Measurements from ENCODE around the gene TESK2.

Gene TESK2

DNA sequence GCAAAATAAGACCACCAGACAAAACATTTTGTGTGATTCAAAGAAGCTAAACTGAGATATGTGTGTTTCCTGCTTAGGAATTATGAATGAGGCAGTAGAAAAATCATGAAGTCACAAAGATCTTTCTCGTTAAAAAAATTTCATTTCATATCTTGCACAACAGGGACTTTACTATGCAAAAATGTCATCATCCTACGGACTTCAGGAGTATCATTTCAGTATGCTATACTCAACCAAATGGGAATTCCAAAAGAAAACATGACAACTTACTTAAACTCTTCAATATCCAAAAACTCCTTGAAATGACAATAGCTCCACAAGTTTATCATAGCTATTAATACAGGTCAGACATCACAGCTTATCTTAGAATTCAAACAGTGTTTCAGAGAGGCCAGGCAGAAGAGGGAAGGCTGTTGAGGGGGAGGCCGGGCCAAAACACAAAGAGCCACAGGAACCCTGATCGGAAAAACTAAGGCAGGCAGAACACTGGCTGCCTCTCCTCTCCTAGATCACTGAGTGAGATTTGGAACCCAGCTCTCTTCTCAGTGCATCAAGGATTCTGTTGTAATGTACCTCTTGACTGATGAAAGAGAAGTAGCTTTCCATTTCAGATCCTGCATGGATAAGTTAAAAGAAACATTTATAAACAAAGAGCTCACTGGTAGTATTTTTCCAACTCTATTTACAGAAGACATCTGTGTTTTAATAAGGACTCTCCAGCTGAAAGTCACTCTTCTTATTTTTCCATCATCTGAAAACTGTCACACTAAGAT is 66.9 kb downstream of the TESK2 start:
- Histone ChIP-seq H3K27me3 (ENCODE audit: control insufficient read depth, insufficient read depth, low read length) (no peaks in the 10 kb centered on the region), H3K4me3 (ENCODE audit: low read depth, low read length) (no peak overlapping the region), H3K9ac (ENCODE audit: low read depth, low read length) (no peak overlapping the region), H3K36me3 (ENCODE audit: control insufficient read depth, insufficient read depth, low read length) (no peaks in the 10 kb centered on the region), H3K4me1 (ENCODE audit: control insufficient read depth, insufficient read depth, low read length) (no peaks in the 10 kb centered on the region), H3K9me3 (ENCODE audit: control insufficient read depth, insufficient read depth, low read length) (no peaks in the 10 kb centered on the region)

DNA sequence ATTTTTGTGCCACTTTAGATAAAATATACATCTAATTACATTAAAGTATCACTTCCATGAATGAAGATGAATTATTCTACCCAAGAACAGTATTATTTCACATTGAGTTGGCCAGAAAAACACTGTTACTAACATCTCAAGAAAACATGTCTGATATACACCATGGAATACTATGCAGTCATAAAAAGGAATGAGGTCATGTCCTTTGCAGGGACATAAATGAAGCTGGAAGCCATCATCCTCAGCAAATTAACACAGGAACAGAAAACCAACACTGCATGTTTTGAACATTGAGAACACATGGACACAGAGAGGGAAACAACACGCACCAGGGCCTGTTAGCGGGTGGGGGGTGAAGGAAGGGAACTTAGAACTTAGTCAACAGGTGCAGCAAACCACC is 69.0 kb downstream of the TESK2 start:
- H3K4me3 ChIP-seq (ENCODE audit: low read depth, low read length): no peak overlapping the region
- no peaks in the 10 kb centered on the region for H3K4me1 ChIP-seq (ENCODE audit: control insufficient read depth, insufficient read depth, low read length)
- H3K36me3 ChIP-seq (ENCODE audit: control insufficient read depth, insufficient read depth, low read length): no peaks in the 10 kb centered on the region
- H3K9me3 ChIP-seq (ENCODE audit: control insufficient read depth, insufficient read depth, low read length): no peaks in the 10 kb centered on the region
- no peaks in the 10 kb centered on the region for H3K27me3 ChIP-seq (ENCODE audit: control insufficient read depth, insufficient read depth, low read length)
- no peak overlapping the region for H3K9ac ChIP-seq (ENCODE audit: low read depth, low read length)

DNA sequence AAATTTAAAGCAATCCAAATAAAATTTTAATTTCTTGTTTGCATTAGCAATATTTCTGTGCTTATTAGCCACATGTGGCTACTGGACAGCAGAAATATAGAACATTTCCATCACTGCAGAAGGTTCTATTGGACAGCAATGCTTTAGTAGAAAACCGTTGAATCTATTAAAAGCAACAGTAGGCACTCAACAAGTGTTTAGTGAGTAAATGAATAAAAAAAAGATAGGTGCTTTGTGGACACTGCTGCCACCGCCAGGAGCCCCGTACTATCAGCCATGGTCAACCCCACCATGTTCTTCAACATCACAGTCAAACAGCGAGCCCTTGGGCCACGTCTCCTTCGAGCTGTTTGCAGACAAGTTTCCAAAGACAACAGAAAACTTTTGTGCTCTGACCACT is 76.2 kb downstream of the TESK2 start:
- no peak overlapping the region for H3K4me3 ChIP-seq (ENCODE audit: low read depth, low read length)
- H3K27me3 ChIP-seq (ENCODE audit: control insufficient read depth, insufficient read depth, low read length): no peaks in the 10 kb centered on the region
- no peaks in the 10 kb centered on the region for H3K9me3 ChIP-seq (ENCODE audit: control insufficient read depth, insufficient read depth, low read length)
- no peaks in the 10 kb centered on the region for H3K36me3 ChIP-seq (ENCODE audit: control insufficient read depth, insufficient read depth, low read length)
- H3K9ac ChIP-seq (ENCODE audit: low read depth, low read length): no peak overlapping the region
- H3K4me1 ChIP-seq (ENCODE audit: control insufficient read depth, insufficient read depth, low read length): no peaks in the 10 kb centered on the region

DNA sequence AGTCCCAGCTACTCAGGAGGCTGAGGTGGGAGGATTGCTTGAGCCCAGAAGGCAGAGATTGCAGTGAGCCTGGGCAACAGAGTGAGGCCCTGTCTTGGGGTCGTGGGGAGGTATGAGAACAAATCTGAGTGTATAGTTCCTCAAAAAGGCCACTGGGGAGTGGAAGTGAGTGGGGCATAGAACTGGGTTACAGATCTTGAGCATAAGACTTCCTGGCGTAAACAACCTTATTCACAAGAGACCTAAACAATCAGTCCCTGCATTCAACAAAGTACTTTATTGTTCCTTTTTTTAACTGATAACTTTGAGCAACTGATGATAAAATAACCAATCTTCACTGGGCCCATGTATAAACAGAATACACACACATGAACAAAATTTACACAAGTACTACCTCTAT is 78.1 kb downstream of the TESK2 start:
- Histone ChIP-seq H3K27me3 (ENCODE audit: control insufficient read depth, insufficient read depth, low read length) (no peaks in the 10 kb centered on the region), H3K9me3 (ENCODE audit: control insufficient read depth, insufficient read depth, low read length) (no peaks in the 10 kb centered on the region), H3K9ac (ENCODE audit: low read depth, low read length) (no peak overlapping the region), H3K4me1 (ENCODE audit: control insufficient read depth, insufficient read depth, low read length) (no peaks in the 10 kb centered on the region), H3K4me3 (ENCODE audit: low read depth, low read length) (no peak overlapping the region), H3K36me3 (ENCODE audit: control insufficient read depth, insufficient read depth, low read length) (no peaks in the 10 kb centered on the region)

DNA sequence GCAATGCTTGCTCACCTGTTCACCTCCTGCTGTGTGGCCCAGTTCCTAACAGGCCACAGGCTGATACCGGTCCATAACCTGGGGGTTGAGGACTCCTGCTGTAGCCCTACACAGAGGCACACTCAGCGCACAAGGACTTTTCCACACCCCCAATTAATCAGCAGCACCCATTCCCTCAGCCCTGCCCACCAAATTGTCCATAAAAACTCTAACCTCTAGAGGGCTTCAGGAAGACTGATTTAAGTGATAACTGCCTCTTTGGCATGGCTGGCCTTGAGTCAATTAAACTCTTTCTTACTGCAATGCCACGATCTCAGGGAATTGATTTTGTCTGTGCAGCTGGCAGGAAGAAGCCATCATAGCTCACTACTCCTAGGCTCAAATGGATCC is 79.5 kb downstream of the TESK2 start:
- Histone ChIP-seq H3K36me3 (ENCODE audit: control insufficient read depth, insufficient read depth, low read length) (no peaks in the 10 kb centered on the region), H3K4me3 (ENCODE audit: low read depth, low read length) (no peak overlapping the region), H3K27me3 (ENCODE audit: control insufficient read depth, insufficient read depth, low read length) (no peaks in the 10 kb centered on the region), H3K4me1 (ENCODE audit: control insufficient read depth, insufficient read depth, low read length) (no peaks in the 10 kb centered on the region), H3K9ac (ENCODE audit: low read depth, low read length) (no peak overlapping the region), H3K9me3 (ENCODE audit: control insufficient read depth, insufficient read depth, low read length) (no peaks in the 10 kb centered on the region)

DNA sequence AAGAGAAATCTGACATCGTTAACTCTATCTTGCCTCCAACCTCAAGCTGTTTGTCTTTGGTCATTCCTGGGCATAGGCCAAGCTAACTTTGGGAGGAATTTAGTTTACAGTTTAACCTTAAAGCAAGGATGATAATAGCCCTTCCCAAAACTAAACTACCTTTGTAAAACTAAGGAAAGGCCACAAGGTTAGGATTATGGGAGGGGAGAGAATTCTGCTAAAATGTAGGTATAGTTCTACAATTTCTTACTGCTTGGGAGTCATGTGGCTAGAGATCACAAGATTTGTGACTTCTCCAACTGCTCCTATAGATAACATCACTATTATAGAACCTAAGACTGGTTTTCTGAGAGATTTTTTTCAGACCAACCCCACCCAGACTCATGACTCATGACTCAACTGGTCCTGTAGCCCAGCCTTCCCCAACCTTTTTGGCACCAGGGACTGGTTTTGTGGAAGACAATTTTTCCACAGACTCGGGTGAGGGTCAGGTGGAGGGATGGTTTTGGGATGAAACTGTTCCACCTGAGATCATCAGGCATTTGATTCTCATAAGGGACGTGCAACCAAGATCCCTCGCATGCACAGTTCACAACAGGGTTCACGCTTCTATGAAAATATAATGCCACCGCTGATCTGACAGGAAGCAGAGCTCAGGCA is 80.0 kb downstream of the TESK2 start:
- no peak overlapping the region for H3K4me3 ChIP-seq (ENCODE audit: low read depth, low read length)
- no peak overlapping the region for H3K9ac ChIP-seq (ENCODE audit: low read depth, low read length)
- no peaks in the 10 kb centered on the region for H3K9me3 ChIP-seq (ENCODE audit: control insufficient read depth, insufficient read depth, low read length)
- no peaks in the 10 kb centered on the region for H3K36me3 ChIP-seq (ENCODE audit: control insufficient read depth, insufficient read depth, low read length)
- H3K4me1 ChIP-seq (ENCODE audit: control insufficient read depth, insufficient read depth, low read length): no peaks in the 10 kb centered on the region
- no peaks in the 10 kb centered on the region for H3K27me3 ChIP-seq (ENCODE audit: control insufficient read depth, insufficient read depth, low read length)

DNA sequence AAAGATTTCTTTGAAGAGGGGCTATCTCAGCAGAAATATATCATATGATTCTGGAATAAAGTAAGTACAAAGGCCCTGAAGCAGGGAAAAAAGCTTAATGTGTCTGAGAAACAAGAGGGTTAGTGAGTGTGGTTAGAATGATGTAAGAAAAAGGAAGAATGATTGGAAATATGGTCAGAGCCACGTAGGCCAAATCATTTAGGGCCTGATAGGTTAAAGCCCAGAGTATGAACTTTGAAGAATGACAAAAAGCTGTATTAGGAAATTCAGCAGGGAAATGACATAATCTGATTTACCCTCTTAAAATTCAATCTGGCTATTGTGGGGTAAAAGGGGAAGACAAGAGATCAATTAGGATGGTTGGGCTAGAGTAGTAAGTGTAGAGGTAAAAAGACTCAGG is 81.7 kb downstream of the TESK2 start:
- Histone ChIP-seq H3K4me1 (ENCODE audit: control insufficient read depth, insufficient read depth, low read length) (no peaks in the 10 kb centered on the region), H3K9me3 (ENCODE audit: control insufficient read depth, insufficient read depth, low read length) (no peaks in the 10 kb centered on the region), H3K4me3 (ENCODE audit: low read depth, low read length) (no peak overlapping the region)

DNA sequence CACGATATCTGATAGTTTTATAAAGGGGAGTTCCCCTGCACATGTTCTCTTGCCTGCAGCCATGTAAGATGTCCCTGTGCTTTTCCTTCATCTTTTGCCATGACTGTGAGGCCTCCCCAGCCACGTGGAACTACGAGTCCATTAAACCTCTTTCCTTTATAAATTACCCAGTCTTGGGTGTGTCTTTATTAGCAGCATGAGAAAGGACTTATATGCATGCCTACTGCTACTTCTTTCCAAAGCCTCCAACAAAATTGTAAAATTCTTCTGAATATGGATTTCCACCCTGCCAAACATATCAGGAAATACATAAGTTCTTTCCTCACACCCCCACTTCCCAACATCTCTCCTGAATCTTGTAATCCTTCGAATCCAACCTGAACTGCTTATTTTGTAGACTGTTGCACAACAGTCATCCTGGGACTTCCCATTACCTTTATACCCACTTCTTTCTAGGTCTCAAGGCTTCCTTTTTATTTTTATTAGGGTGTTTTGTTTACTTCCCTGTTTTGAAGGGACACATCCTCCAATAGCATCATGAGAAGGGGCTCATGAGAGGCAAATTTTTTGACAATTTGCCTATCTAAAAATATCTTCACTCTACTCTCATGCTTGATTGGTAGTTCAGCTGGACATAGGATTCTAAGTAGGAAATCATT is 83.2 kb downstream of the TESK2 start:
- no peaks in the 10 kb centered on the region for H3K4me1 ChIP-seq (ENCODE audit: control insufficient read depth, insufficient read depth, low read length)
- H3K27me3 ChIP-seq (ENCODE audit: control insufficient read depth, insufficient read depth, low read length): no peaks in the 10 kb centered on the region

More for the DNA sequence above, 81.7 kb downstream of the TESK2 start:
- Histone ChIP-seq H3K9ac (ENCODE audit: low read depth, low read length) (no peak overlapping the region), H3K36me3 (ENCODE audit: control insufficient read depth, insufficient read depth, low read length) (no peaks in the 10 kb centered on the region), H3K27me3 (ENCODE audit: control insufficient read depth, insufficient read depth, low read length) (no peaks in the 10 kb centered on the region)

DNA sequence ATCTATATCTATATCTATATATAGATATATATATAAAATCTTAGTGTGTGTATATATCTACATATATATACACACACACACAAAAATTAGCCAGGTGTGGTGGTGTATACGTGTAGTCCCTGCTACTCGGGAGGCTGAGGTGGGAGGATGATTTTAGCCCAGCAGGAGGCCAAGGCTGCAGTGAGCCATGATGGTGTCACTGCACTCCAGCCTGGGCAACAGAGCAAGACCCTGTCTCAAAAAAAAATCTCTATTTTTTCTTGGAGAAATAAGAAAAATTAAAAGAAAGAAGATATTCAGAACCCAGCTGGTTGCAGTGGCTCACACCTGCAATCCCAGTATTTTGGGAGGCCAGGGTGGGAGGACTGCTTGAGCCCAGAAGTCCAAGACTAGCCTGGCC is 85.3 kb downstream of the TESK2 start:
- Histone ChIP-seq H3K4me1 (ENCODE audit: control insufficient read depth, insufficient read depth, low read length) (no peaks in the 10 kb centered on the region), H3K9me3 (ENCODE audit: control insufficient read depth, insufficient read depth, low read length) (no peaks in the 10 kb centered on the region), H3K27me3 (ENCODE audit: control insufficient read depth, insufficient read depth, low read length) (no peaks in the 10 kb centered on the region), H3K4me3 (ENCODE audit: low read depth, low read length) (no peak overlapping the region), H3K9ac (ENCODE audit: low read depth, low read length) (no peak overlapping the region), H3K36me3 (ENCODE audit: control insufficient read depth, insufficient read depth, low read length) (no peaks in the 10 kb centered on the region)

More for the DNA sequence above, 83.2 kb downstream of the TESK2 start:
- no peaks in the 10 kb centered on the region for H3K36me3 ChIP-seq (ENCODE audit: control insufficient read depth, insufficient read depth, low read length)
- no peaks in the 10 kb centered on the region for H3K9me3 ChIP-seq (ENCODE audit: control insufficient read depth, insufficient read depth, low read length)
- no peak overlapping the region for H3K4me3 ChIP-seq (ENCODE audit: low read depth, low read length)
- no peak overlapping the region for H3K9ac ChIP-seq (ENCODE audit: low read depth, low read length)

DNA sequence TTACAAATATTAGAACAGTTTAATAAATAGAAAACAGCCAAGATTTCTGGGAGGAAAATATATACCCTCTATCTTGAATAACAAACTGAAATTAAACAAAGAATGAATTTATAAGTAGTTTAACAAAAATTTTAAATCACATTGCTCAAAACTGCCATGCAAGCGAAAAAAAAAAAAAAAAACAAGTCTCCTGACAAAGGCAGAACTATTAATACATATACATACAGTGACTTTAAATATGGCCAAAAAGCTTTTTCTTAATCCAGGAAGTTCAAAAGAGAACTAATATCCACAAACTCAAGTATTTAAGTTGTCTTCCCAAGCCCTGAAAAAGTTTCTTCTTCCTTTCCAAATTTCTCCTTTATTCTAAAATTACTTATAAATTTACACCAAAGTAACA is 87.2 kb downstream of the TESK2 start:
- no peaks in the 10 kb centered on the region for H3K36me3 ChIP-seq (ENCODE audit: control insufficient read depth, insufficient read depth, low read length)
- H3K4me3 ChIP-seq (ENCODE audit: low read depth, low read length): no peak overlapping the region
- H3K9me3 ChIP-seq (ENCODE audit: control insufficient read depth, insufficient read depth, low read length): no peaks in the 10 kb centered on the region
- H3K9ac ChIP-seq (ENCODE audit: low read depth, low read length): no peak overlapping the region
- no peaks in the 10 kb centered on the region for H3K27me3 ChIP-seq (ENCODE audit: control insufficient read depth, insufficient read depth, low read length)
- no peaks in the 10 kb centered on the region for H3K4me1 ChIP-seq (ENCODE audit: control insufficient read depth, insufficient read depth, low read length)

DNA sequence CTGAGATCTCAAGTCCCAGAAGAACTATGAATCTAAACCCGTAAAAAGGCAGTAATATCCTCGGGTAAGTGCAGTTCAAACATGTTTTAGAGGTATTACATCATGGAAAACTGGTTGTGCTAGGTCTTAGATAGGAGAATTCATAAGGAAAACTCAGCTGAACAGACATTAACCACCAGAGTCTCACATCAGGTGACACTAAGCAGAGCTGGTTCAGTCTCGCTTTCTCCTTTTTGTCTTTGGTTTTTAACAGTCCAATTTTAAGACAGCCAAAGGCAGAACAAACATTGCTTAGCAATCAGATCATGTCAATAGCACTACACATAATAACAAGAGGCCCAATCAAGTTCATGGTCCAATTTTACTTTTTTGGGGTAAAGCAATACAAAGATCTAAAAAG is 87.7 kb downstream of the TESK2 start:
- Histone ChIP-seq H3K4me1 (ENCODE audit: control insufficient read depth, insufficient read depth, low read length) (no peaks in the 10 kb centered on the region), H3K4me3 (ENCODE audit: low read depth, low read length) (no peak overlapping the region), H3K9me3 (ENCODE audit: control insufficient read depth, insufficient read depth, low read length) (no peaks in the 10 kb centered on the region), H3K36me3 (ENCODE audit: control insufficient read depth, insufficient read depth, low read length) (no peaks in the 10 kb centered on the region), H3K27me3 (ENCODE audit: control insufficient read depth, insufficient read depth, low read length) (no peaks in the 10 kb centered on the region), H3K9ac (ENCODE audit: low read depth, low read length) (no peak overlapping the region)

DNA sequence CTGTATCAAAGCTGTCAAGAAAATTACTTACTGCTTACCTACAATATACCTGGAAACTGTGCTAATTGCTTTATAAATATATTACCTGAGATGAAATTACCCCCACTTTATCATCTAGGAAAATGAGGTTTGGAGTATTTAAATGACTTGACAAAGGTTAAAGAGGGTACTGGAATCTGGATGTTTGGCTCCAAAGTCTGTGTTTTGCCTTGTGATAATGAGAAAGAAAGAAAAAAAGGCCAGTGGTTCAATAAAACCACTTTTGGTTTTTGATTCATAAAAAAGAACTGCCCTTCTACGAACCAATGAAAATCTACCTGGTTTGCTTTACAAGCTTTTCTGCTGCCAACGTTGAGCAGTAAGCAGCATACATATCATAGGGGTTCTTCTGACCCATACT is 89.4 kb downstream of the TESK2 start:
- Histone ChIP-seq H3K27me3 (ENCODE audit: control insufficient read depth, insufficient read depth, low read length) (no peaks in the 10 kb centered on the region), H3K9ac (ENCODE audit: low read depth, low read length) (no peak overlapping the region), H3K4me3 (ENCODE audit: low read depth, low read length) (no peak overlapping the region), H3K9me3 (ENCODE audit: control insufficient read depth, insufficient read depth, low read length) (no peaks in the 10 kb centered on the region), H3K36me3 (ENCODE audit: control insufficient read depth, insufficient read depth, low read length) (no peaks in the 10 kb centered on the region), H3K4me1 (ENCODE audit: control insufficient read depth, insufficient read depth, low read length) (no peaks in the 10 kb centered on the region)

Data from iPS-15b (cell line).